Nephron progenitor cell (in vitro differentiated cells): ENCODE data around the gene C17orf107.

Source experiments
- DNase-seq: peaks from one replicate; pipeline ENCODE4 v3.0.0; 2021
- H3K27ac Mint-ChIP-seq: 2 replicates; pipeline ENCODE4 v1.8.0; 2021; ENCODE audit warnings: mild to moderate bottlenecking, moderate library complexity, mixed read lengths
- H3K27me3 Mint-ChIP-seq: 2 replicates; pipeline ENCODE4 v1.8.0; 2021; ENCODE audit warnings: mild to moderate bottlenecking, low read depth, mixed read lengths; ENCODE audit not compliant: poor library complexity
- H3K36me3 Mint-ChIP-seq: 2 replicates; pipeline ENCODE4 v1.8.0; 2021; ENCODE audit warnings: low read depth, mixed read lengths
- H3K4me1 Mint-ChIP-seq: 2 replicates; pipeline ENCODE4 v1.8.0; 2021; ENCODE audit warnings: mixed read lengths
- H3K4me3 Mint-ChIP-seq: 2 replicates; pipeline ENCODE4 v1.8.0; 2021; ENCODE audit warnings: mild to moderate bottlenecking, moderate library complexity, mixed read lengths
- H3K9me3 Mint-ChIP-seq: 2 replicates; pipeline ENCODE4 v1.8.0; 2021; ENCODE audit warnings: mild to moderate bottlenecking, moderate library complexity, mixed read lengths
- TF ChIP-seq, protein P1 (sequence below): fragments of 200-600 bp; sonication (generic); IDR thresholded peaks from 2 replicates; pipeline ENCODE4 v1.5.0; 2021; ENCODE audit warnings: antibody characterized with exemption

Gene C17orf107

DNA sequence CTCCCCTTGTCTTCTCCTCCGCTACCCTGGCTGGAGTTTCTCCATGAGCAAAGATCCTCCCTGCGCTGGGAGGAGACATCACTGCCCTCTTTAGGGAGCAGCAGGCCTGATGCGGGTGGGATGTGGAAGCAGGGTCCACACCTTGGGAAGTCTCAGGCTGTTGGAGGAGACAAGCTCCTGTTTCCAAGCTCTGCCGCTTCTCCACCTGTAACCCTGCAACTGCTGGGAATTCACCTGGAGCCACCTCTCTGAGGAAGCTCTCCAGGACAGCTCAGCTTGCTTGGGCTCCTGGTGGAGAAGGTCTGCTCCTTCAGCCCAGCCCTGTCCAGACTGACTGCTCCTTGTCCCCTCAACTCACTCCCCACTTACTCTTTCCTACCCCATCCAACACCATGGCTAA, 14.8 kb upstream of the C17orf107 start:
- Mint-ChIP-seq H3K36me3 (peaks cover 18% of the 10 kb centered on the region), H3K27ac (peak overlapping the region; percentile 50), H3K27me3 (peaks cover 3% of the 10 kb centered on the region), H3K9me3 (no peaks in the 10 kb centered on the region), H3K4me3 (no peak overlapping the region), H3K4me1 (peaks cover 19% of the 10 kb centered on the region)
- TF ChIP-seq, protein P1, sequence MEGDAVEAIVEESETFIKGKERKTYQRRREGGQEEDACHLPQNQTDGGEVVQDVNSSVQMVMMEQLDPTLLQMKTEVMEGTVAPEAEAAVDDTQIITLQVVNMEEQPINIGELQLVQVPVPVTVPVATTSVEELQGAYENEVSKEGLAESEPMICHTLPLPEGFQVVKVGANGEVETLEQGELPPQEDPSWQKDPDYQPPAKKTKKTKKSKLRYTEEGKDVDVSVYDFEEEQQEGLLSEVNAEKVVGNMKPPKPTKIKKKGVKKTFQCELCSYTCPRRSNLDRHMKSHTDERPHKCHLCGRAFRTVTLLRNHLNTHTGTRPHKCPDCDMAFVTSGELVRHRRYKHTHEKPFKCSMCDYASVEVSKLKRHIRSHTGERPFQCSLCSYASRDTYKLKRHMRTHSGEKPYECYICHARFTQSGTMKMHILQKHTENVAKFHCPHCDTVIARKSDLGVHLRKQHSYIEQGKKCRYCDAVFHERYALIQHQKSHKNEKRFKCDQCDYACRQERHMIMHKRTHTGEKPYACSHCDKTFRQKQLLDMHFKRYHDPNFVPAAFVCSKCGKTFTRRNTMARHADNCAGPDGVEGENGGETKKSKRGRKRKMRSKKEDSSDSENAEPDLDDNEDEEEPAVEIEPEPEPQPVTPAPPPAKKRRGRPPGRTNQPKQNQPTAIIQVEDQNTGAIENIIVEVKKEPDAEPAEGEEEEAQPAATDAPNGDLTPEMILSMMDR = no peak
- no peak for DNase-seq

DNA sequence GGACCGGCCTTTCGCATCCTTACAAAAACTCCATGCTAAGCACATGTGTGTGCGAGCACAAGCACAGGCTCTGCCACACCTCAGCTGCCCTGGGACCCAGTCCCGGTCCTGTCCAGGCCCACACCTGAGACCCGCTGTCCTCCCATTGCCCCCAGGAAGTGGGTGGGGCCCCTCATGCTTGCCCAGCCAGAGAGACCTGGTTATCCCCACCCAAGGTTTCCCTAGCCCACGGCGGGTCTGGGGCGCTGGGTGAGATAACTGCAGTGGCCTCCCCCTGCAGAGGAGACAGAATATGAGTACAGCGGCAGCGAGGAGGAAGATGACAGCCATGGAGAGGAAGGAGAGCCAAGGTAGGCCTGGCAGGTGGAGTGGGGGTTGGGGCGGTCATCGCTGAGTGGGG, 12.5 kb upstream of the C17orf107 start:
- H3K9me3 Mint-ChIP-seq = no peaks in the 10 kb centered on the region
- peaks cover 18% of the 10 kb centered on the region for H3K36me3 Mint-ChIP-seq
- H3K27ac Mint-ChIP-seq = no peak overlapping the region
- TF ChIP-seq, protein P1 = no peak
- no peak for DNase-seq
- no peaks in the 10 kb centered on the region for H3K27me3 Mint-ChIP-seq
- no peak overlapping the region for H3K4me3 Mint-ChIP-seq
- peaks cover 12% of the 10 kb centered on the region for H3K4me1 Mint-ChIP-seq

DNA sequence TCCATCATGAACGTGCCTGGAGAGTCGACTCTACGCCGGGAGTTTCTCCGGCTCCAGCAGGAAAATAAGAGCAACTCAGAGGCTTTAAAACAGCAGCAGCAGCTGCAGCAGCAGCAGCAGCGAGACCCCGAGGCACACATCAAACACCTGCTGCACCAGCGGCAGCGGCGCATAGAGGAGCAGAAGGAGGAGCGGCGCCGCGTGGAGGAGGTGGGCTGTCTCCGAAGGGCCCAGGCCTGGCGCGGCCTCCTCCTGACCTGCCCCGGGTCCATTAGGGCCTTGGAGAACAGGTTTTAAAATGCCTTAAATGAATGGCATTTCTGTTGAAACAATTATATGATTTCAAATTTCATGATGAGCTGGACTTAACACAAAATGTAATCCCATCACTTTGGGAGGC, 11.8 kb upstream of the C17orf107 start:
- peaks cover 18% of the 10 kb centered on the region for H3K36me3 Mint-ChIP-seq
- H3K27me3 Mint-ChIP-seq = no peaks in the 10 kb centered on the region
- no peak for DNase-seq
- TF ChIP-seq, protein P1 = no peak
- H3K4me3 Mint-ChIP-seq = no peak overlapping the region
- H3K4me1 Mint-ChIP-seq = peaks cover 17% of the 10 kb centered on the region
- H3K9me3 Mint-ChIP-seq = no peaks in the 10 kb centered on the region
- no peak overlapping the region for H3K27ac Mint-ChIP-seq

DNA sequence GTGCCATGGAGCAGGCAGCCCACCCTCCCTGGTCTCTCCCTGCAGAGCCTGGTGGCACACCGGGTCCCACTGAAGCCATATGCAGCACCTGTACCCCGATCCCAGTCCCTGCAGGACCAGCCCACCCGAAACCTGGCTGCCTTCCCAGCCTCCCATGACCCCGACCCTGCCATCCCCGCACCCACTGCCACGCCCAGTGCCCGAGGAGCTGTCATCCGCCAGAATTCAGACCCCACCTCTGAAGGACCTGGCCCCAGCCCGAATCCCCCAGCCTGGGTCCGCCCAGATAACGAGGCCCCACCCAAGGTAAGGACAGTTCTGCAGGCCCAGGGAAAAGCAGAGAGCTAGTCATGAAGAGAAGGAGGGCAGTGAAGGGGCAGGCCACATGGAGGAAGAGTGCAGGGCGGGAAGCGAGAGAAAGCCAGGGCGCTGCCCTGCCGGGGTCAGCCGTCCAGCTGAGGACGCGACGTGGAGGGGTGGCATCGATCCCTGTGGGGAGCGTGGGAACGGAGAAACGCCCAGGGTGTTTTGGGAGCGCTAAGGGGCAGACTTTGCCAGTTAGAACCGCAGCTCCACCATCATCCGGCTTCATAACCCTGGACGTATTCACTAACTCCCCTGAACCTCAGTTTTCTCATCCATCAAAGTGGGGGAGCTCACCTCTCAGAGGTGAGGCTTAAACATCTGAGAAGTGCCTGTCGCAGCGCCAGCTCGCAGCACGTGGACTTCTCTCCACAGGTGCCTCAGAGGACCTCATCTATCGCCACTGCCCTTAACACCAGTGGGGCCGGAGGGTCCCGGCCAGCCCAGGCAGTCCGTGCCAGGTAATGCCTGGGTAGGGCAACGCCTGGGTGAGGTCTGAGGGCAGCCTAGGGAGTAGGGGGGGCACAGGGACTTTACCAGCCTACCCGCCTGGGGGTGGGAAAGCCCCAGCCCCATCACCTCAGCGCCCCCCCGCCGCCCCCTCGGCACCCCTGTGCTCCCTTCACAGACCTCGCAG, 7.6 kb upstream of the C17orf107 start:
- H3K27ac Mint-ChIP-seq = no peak overlapping the region
- H3K4me1 Mint-ChIP-seq = peaks cover 40% of the 10 kb centered on the region
- no peak for DNase-seq
- peaks cover 29% of the 10 kb centered on the region for H3K36me3 Mint-ChIP-seq
- TF ChIP-seq, protein P1 = no peak
- H3K27me3 Mint-ChIP-seq = peaks cover 4% of the 10 kb centered on the region
- no peak overlapping the region for H3K4me3 Mint-ChIP-seq
- H3K9me3 Mint-ChIP-seq = no peaks in the 10 kb centered on the region

DNA sequence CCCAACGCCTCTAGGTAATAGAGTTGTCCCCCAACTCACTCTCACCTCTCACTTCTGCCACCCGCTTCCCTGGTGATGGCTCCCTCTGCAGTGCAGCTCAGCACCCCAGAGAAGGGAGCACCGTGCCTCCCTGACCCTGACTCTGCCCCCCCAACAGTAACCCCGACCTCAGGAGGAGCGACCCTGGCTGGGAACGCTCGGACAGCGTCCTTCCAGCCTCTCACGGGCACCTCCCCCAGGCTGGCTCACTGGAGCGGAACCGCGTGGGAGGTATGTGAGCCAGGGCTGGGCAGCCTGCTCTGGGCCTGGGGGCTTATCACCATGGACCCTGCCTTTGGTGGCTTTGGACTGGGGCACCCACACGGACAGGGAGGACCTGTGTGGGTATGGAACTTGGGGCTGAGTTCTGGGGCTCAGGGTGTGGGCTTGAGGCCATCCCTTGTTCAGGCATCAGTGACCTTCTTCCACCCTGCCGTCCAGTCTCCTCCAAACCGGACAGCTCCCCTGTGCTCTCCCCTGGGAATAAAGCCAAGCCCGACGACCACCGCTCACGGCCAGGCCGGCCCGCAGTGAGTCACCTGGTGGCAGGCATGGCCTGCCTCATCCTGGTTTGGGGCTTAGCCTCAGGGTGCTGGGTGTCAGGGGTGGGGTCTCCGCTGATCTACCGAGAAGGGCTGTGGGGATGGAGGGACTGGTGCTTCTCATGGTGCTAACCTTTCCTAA, 6.7 kb upstream of the C17orf107 start:
- no peaks in the 10 kb centered on the region for H3K9me3 Mint-ChIP-seq
- peaks cover 7% of the 10 kb centered on the region for H3K27me3 Mint-ChIP-seq
- peak overlapping the region; percentile 95 for H3K27ac Mint-ChIP-seq

More for the DNA sequence above, 6.7 kb upstream of the C17orf107 start:
- DNase-seq = peak; percentile 75
- H3K36me3 Mint-ChIP-seq = peaks cover 29% of the 10 kb centered on the region
- peaks cover 47% of the 10 kb centered on the region for H3K4me1 Mint-ChIP-seq
- TF ChIP-seq, protein P1 = no peak
- peak overlapping the region; percentile 75 for H3K4me3 Mint-ChIP-seq
